Breast epithelium (tissue), 4 donors: ENCODE data around the gene HOXD13. TPM values are rescaled to one million over a fixed set of nuclear protein-coding genes. Genes with fewer than 3 reads are reported as not detected.

Experiments used
- DNase-seq, 2 donors: peaks; one replicate each; pipeline ENCODE4 v3.0.0-alpha.2; 2019; ENCODE audit warnings: low spot score in 2 of 2
- H3K27ac ChIP-seq, 2 donors: fragments of 200-600 bp; sonication (generic) in 1 of 2; one replicate each; pipeline ENCODE4 v1.5.1; 2016 to 2019; ENCODE audit warnings: mild to moderate bottlenecking in 1 of 2
- H3K27me3 ChIP-seq, 2 donors: fragments of 200-600 bp; sonication (generic) in 1 of 2; one replicate each; pipeline versions ENCODE4 v1.5.1 to v1.6.0; 2017 to 2019; ENCODE audit warnings: control low read depth in 1 of 2, mild to moderate bottlenecking in 1 of 2
- H3K36me3 ChIP-seq: fragments of 200-600 bp; one replicate; pipeline ENCODE4 v1.5.1; 2019
- H3K4me1 ChIP-seq, 2 donors: fragments of 200-600 bp; sonication (generic); one replicate each; pipeline ENCODE4 v1.5.1; 2016 to 2019; ENCODE audit warnings: control low read depth in 1 of 2
- H3K4me3 ChIP-seq, 3 donors: fragments of 200-600 bp; sonication (generic); 1 replicate in 2 of 3; 2 replicates in 1 of 3; pipeline ENCODE4 v1.5.1; 2016 to 2019; ENCODE audit warnings: mild to moderate bottlenecking in 3 of 3, moderate library complexity in 2 of 3
- H3K9me3 ChIP-seq, 2 donors: fragments of 200-600 bp; sonication (generic) in 1 of 2; one replicate each; pipeline ENCODE4 v1.5.1; 2016 to 2019; ENCODE audit warnings: control low read depth in 1 of 2
- POLR2A ChIP-seq: fragments of 450-650 bp; IDR thresholded peaks from one replicate; pipeline ENCODE4 v1.6.1; 2016; ENCODE audit warnings: antibody characterized with exemption, mild to moderate bottlenecking, moderate library complexity
- POLR2AphosphoS5 ChIP-seq, 3 donors: sonication (generic); formaldehyde crosslinking; IDR thresholded peaks; one replicate each; pipeline ENCODE4 v1.6.1; 2017; ENCODE audit warnings: antibody characterized with exemption in 3 of 3
- intact Hi-C: fragments of 100-400 bp; cut with DNase I; formaldehyde crosslinking; loops from one replicate; pipeline ENCODE4 v1.15.1; 2023; ENCODE audit warnings: low total_unique reads
- total RNA-seq, 3 donors: library from RNA; depleted of rRNA; stranded (reverse); fragments of >200 nt; gene quantifications; one replicate each; pipeline ENCODE4 v1.1.0, GENCODE V29; 2016
- TF ChIP-seq, protein P1 (sequence below), 3 donors: fragments of 450-650 bp; IDR thresholded peaks; one replicate each; pipeline ENCODE4 v1.5.1; 2016 to 2017; ENCODE audit warnings: antibody characterized with exemption in 3 of 3, mild to moderate bottlenecking in 3 of 3, moderate library complexity in 3 of 3

Gene HOXD13
- total RNA-seq, 3 donors from 2014 or later = not detected

DNA sequence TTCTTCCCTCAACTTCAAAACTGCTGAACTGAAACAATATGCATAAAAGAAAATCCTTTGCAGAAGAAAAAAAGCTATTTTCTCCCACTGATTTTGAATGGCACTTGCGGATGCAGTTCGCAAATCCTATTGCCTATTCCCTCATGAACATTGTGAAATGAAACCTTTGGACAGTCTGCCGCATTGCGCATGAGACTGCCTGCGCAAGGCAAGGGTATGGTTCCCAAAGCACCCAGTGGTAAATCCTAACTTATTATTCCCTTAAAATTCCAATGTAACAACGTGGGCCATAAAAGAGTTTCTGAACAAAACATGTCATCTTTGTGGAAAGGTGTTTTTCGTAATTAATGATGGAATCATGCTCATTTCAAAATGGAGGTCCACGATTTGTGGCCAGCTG, 45.4 kb downstream of the HOXD13 start:
- peaks cover 0 to 8% of the 10 kb centered on the region in 2 donors for H3K4me1 ChIP-seq
- H3K27ac ChIP-seq = peak overlapping the region; percentile 62 to 97
- peaks cover 0 to 82% of the 10 kb centered on the region in 2 donors for H3K27me3 ChIP-seq
- TF ChIP-seq POLR2A = no peak
- peak in 1 of 3 donors; percentile 26 for TF ChIP-seq POLR2AphosphoS5 (IDR thresholded peaks at IDR 0.05)
- H3K36me3 ChIP-seq = no peaks in the 10 kb centered on the region
- intact Hi-C loops = loop anchor here (5.0 to 10.0 kb wide), 2 partner anchors 499 to 1007 kb away; no protein-coding TSS in a partner anchor
- H3K4me3 ChIP-seq = peak overlapping the region; percentile 52 to 82 (median 71)
- no peak for DNase-seq
- no peaks in the 10 kb centered on the region for H3K9me3 ChIP-seq

DNA sequence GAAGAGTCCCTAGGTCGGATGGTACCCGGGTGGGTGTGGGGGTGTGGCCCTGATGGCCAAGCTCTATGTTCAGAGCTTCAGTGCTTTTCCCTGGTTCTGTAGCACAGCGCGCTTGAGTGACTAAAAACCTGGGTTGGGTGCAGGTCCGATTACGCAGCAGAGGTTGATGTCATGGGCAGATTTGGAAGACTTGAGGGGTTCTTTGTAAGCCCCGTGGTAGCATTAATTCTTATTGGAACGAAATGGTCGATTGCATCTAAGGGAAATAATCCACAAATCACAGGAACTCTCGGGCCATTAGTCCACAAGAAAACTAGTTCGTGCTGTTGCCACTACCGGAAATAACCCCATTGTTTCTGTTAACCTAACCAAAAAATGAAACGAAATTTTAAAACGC, 46.0 kb downstream of the HOXD13 start:
- Histone ChIP-seq H3K27me3 (peaks cover 0 to 83% of the 10 kb centered on the region in 2 donors), H3K4me1 (peaks cover 0 to 8% of the 10 kb centered on the region in 2 donors), H3K9me3 (no peaks in the 10 kb centered on the region), H3K27ac (peak overlapping the region; percentile 62 to 97), H3K36me3 (no peaks in the 10 kb centered on the region), H3K4me3 (peak overlapping the region; percentile 52 to 82 (median 71))
- DNase-seq = no peak
- intact Hi-C loops = loop anchor here (5.0 to 10.0 kb wide), 2 partner anchors 499 to 1006 kb away; no protein-coding TSS in a partner anchor
- TF ChIP-seq, protein P1, sequence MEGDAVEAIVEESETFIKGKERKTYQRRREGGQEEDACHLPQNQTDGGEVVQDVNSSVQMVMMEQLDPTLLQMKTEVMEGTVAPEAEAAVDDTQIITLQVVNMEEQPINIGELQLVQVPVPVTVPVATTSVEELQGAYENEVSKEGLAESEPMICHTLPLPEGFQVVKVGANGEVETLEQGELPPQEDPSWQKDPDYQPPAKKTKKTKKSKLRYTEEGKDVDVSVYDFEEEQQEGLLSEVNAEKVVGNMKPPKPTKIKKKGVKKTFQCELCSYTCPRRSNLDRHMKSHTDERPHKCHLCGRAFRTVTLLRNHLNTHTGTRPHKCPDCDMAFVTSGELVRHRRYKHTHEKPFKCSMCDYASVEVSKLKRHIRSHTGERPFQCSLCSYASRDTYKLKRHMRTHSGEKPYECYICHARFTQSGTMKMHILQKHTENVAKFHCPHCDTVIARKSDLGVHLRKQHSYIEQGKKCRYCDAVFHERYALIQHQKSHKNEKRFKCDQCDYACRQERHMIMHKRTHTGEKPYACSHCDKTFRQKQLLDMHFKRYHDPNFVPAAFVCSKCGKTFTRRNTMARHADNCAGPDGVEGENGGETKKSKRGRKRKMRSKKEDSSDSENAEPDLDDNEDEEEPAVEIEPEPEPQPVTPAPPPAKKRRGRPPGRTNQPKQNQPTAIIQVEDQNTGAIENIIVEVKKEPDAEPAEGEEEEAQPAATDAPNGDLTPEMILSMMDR (IDR thresholded peaks at IDR 0.05) = no peak
- TF ChIP-seq POLR2AphosphoS5 (IDR thresholded peaks at IDR 0.05) (no peak), POLR2A (no peak)

DNA sequence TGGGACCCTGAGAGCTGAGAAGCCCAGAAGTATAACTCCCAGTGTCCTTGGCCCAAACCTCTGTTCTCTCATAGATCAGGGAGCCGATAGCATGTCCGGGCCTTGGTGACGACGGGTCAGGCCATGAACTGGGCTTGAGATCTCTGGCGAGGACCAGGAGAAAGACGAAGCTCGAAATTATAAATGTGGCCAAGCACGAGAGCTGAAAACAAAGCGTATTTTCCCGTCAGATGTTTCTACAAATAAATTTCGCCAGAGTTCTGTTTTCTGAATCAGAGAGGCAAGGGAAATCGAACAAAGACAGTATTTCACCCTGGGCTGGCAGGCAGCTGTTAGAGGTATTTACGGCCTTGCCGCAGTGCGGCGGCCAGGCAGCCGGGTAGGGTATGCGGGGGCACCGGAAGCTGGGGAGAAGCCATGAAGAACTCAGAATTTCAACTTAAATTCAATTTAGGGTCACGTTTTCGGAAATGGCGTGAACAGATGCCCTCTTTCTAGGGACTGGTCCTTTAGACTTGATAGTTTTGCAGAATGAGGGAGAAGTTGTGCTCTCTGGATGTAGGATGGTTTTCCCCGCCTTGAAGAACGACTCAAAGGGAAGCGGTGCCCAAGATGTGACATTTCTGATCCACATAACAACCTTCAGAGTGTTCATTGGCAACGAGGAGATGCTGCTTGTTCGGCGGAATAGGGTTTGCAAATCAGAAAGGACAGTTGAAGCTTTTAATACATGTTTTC, 46.6 kb downstream of the HOXD13 start:
- Histone ChIP-seq H3K4me3 (peak overlapping the region; percentile 52 to 82 (median 71)), H3K27me3 (peaks cover 0 to 83% of the 10 kb centered on the region in 2 donors), H3K4me1 (peaks cover 0 to 8% of the 10 kb centered on the region in 2 donors), H3K27ac (peak overlapping the region; percentile 62 to 97), H3K9me3 (no peaks in the 10 kb centered on the region), H3K36me3 (no peaks in the 10 kb centered on the region)
- intact Hi-C loops = loop anchor here (5.0 to 10.0 kb wide), 2 partner anchors 498 to 1006 kb away; no protein-coding TSS in a partner anchor
- no peak for DNase-seq
- TF ChIP-seq, protein P1 (IDR thresholded peaks at IDR 0.05) = no peak
- TF ChIP-seq POLR2AphosphoS5 (IDR thresholded peaks at IDR 0.05) (no peak), POLR2A (no peak)

DNA sequence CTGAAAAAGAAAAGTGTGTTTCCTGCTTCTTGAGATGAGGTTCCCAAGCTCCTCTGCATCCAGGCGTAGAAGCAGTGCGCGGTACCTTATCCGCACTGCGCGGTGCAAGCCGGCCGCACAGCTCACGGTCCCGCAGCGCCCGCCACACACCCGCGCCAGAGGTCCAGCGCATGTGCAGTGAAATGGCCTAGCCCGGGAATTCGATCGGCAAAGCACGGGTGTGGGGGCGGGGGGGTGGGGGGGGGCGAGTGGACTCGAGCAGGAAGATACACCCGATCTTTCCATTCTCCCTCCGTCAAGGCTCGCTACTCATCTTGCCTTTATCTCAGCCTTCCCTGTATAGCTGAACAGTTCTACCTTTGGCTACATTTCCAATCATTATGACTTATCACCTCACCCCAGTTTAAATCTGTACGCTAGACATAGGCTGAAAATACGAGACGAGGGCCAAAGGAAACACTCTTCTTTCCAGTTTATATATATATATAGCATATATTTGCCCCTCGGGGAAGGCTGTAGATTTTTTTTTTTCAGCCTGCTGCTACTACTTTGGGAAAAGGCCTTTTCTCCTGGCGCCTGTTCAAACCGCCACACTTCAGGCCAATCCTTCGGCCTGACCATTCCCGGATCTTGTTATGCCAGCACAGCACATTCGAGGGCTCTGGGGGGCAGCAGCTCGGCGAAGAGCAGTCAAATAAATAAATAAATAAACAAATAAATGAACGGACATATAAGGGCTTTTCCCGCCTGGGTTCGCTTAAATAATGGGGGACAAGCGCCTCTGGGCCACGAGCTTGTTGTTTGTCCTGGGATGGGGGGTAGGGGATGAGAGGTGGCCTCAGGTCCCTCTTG, 47.4 kb downstream of the HOXD13 start:
- Histone ChIP-seq H3K4me3 (peak overlapping the region; percentile 52 to 82 (median 71)), H3K27me3 (peaks cover 0 to 77% of the 10 kb centered on the region in 2 donors), H3K4me1 (peaks cover 0 to 8% of the 10 kb centered on the region in 2 donors), H3K36me3 (no peaks in the 10 kb centered on the region), H3K9me3 (no peaks in the 10 kb centered on the region), H3K27ac (peak overlapping the region; percentile 62 to 97)
- intact Hi-C loops = loop anchor here (5.0 to 10.0 kb wide), 2 partner anchors 497 to 1005 kb away; no protein-coding TSS in a partner anchor
- DNase-seq = no peak
- TF ChIP-seq POLR2AphosphoS5 (IDR thresholded peaks at IDR 0.05) = peak in 1 of 3 donors; percentile 9
- TF ChIP-seq, protein P1 (IDR thresholded peaks at IDR 0.05) = no peak

DNA sequence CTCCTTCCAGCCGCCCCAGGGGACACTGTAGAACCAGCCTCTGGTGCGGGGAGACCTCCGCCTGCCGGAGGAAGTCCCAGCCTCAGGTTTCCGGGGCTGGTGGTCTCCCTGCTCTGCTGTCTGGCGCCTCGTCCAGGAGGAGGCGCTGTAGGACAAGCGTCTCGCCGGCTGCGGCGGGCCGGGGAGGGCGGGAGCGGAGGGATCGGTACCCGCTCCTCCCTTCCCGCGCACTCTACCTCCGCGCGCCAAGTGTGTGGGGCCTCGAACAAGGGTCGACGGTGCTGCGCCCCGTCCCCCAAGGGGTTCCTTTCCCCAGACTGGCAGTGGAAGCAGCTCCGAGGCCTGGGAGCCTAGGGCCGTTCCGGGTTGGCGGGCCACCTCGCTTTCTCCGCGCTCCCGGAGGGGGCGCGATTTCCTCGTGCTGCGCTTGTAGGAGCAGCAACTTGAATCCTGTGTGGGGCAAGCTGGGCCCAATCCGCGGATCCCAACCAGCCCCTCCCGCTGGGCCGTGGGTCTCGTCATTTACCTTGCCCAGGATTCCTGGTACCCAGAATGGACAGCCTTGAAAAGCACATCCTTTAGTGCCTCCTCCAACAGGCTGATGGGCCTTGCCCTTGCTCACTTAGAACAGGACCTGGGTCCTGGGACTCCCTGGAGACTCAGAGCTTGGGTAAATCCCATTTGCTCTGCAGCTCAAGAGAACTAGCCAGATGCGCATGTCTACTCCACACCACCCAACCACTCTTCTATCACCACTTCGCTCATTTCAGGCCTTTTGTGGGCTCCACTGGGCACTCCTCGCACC, 48.2 kb downstream of the HOXD13 start:
- no peaks in the 10 kb centered on the region for H3K9me3 ChIP-seq
- peaks cover 0 to 82% of the 10 kb centered on the region in 2 donors for H3K27me3 ChIP-seq
- TF ChIP-seq, protein P1 (IDR thresholded peaks at IDR 0.05) = peak; percentile 42 to 97 (median 82)
- TF ChIP-seq POLR2AphosphoS5 (IDR thresholded peaks at IDR 0.05) (peak in 2 of 3 donors; percentile 46 to 68), POLR2A (no peak)
- peaks cover 0 to 8% of the 10 kb centered on the region in 2 donors for H3K4me1 ChIP-seq
- no peak for DNase-seq
- peak overlapping the region; percentile 52 to 82 (median 71) for H3K4me3 ChIP-seq
- no peaks in the 10 kb centered on the region for H3K36me3 ChIP-seq
- H3K27ac ChIP-seq = peak overlapping the region; percentile 62 to 97
- intact Hi-C loops = no loop called here
